Activated naive CD8-positive, alpha-beta T cell (primary cell): Measurements from ENCODE around the gene KRT34.
"Not testable (repeated sequence)": the region's sequence is repeated elsewhere in the genome, so short reads cannot be mapped to it uniquely, and the experiment has no call there.

Experiments
- H3K27ac Mint-ChIP-seq: one replicate; pipeline ENCODE4 v1.8.0; 2021; ENCODE audit warnings: mixed read lengths
- H3K27me3 Mint-ChIP-seq: one replicate; pipeline ENCODE4 v1.8.0; 2021; ENCODE audit warnings: mixed read lengths
- H3K36me3 Mint-ChIP-seq: one replicate; pipeline ENCODE4 v1.8.0; 2021; ENCODE audit warnings: mixed read lengths
- H3K4me1 Mint-ChIP-seq: one replicate; pipeline ENCODE4 v1.8.0; 2021; ENCODE audit warnings: low read depth, mixed read lengths
- H3K4me3 Mint-ChIP-seq: one replicate; pipeline ENCODE4 v1.8.0; 2021; ENCODE audit warnings: mild to moderate bottlenecking, mixed read lengths
- H3K9me3 Mint-ChIP-seq: one replicate; pipeline ENCODE4 v1.8.0; 2021; ENCODE audit warnings: low read depth, mixed read lengths

KRT34 gene

DNA sequence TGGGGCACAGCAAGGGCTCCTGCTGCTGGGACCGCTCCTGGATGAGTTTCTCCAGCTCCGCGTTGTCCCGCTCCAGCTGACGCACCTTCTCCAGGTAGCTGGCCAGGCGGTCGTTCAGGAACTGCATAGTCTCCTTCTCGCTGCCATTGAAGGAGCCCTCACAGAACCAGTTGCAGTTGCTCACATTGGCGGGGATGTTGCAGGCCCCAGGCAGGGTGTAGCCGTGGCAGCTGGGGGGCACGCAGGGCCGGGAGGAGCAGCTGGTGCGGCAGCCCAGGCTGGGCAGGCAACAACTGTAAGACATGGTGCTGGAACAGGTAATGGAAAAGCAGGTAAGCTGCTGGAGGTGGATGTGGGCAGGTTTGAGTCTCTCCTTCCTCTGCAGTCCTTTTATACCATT lies at the start of gene KRT34:
TSS of gene KRT34 (minus strand) at position 364 of the 400 bp plus-strand sequence. CDS start at position 304, 60 bp downstream.
- not testable (repeated sequence) for H3K4me3 Mint-ChIP-seq, H3K27me3 Mint-ChIP-seq, H3K36me3 Mint-ChIP-seq, H3K9me3 Mint-ChIP-seq, H3K27ac Mint-ChIP-seq
- H3K4me1 Mint-ChIP-seq: peaks cover 20% of the 10 kb centered on the region

DNA sequence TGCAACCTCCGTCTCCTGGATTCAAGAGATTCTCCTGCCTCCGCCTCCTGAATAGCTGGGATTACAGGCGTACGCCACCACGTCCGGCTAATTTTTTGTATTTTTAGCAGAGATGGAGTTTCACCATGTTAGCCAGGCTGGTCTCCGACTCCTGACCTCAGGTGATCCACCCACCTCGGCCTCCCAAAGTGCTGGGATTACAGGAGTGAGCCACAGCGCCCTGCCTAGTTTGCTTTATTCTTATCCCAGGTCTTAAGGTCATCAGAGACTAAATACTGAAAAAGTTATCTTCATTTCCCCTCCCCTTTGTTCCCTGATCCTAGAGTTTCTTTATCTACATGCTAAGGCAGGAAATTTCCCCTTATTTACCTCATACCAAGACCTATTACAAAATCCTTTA lies 48.3 kb upstream of the KRT34 start:
- H3K4me3 Mint-ChIP-seq, H3K9me3 Mint-ChIP-seq, H3K4me1 Mint-ChIP-seq, H3K27ac Mint-ChIP-seq, H3K36me3 Mint-ChIP-seq, H3K27me3 Mint-ChIP-seq: not testable (repeated sequence)

DNA sequence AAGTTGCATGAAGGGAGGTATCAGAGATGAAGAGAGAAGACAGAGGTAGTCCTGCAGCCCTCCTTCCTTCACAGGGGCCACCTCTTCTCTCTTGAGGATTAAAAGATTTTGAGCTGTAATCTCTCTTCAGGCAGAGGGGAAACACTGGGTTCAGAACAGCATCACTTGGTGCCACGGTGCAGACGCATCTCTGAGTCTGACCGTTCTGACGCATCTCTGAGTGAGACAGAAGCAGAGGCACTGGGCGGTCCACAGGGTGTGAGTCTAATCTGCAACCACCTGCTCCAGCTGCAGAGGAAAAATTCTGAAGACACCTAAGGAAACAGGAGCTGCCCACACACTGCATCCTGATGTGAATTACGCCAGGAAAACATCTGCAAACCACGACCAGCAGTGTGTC lies 47.6 kb upstream of the KRT34 start:
- Mint-ChIP-seq H3K4me1 (peaks cover 2% of the 10 kb centered on the region), H3K27ac (no peak overlapping the region), H3K36me3 (no peaks in the 10 kb centered on the region), H3K9me3 (no peaks in the 10 kb centered on the region), H3K4me3 (no peak overlapping the region), H3K27me3 (no peaks in the 10 kb centered on the region)

DNA sequence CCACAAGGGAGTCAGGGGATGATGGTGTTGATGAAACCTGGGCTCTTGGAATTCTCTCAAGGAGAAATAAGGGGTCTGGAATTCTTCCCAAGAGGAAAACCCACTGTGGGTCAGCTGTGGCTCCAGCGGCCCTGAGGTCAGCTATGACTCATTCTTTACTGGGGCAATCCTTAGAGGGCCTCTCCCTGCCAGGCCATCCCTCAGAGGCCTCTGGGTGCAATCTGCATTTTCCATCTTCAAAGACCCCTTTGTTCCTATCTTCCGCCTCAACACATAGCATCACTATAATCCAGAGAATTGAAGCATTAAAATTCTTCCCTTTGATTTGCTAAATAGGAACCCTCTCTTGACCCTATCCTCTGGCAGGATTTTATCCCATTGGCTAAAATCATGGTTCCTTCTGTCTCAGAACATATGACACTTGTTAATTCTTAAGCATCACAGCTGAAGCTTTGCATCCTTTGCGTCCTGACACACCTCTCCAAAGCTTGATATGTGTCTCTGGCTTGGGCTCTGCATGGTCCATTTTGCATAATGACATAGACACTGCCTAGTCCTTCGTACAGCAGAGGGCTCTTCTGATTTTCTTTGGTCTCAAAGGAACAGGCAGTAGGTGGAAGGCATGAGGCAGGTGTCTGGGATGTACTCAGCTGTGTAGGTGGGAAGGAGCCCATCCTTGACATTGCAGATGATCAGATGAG lies 46.6 kb upstream of the KRT34 start:
- Mint-ChIP-seq H3K4me1 (no peaks in the 10 kb centered on the region), H3K9me3 (no peaks in the 10 kb centered on the region), H3K4me3 (no peak overlapping the region), H3K27me3 (no peaks in the 10 kb centered on the region), H3K36me3 (no peaks in the 10 kb centered on the region), H3K27ac (no peak overlapping the region)

DNA sequence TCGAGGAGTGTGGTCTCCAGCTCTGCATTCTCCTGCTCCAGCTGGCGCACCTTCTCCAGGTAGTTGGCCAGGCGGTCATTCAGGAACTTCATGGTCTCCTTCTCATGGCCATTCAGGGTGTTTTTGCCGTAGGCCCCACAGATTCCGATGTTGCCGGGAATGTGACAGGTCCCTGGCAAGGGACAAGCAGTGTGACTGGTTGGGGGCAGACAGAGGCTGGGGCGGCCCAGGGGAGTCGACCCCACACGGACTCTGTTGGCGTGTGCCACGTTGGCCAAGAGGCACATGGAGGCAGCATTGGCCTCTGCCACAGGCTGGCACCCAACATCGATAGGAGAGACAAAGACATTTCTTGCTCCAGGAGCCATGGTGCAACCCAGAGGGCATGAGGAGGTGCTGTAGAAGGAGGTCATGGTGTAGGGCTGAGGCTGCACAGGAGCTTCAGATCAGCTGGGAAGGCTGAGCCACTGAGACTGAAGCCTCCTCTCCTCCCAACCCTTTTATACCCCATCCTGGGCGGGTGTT lies 42.1 kb upstream of the KRT34 start, which contains the start of gene KRT37:
TSS of gene KRT37 (minus strand) at position 475 of the 525 bp plus-strand sequence. CDS start at position 413, 62 bp downstream.
- Mint-ChIP-seq H3K27ac (no peak within 1 kb of the TSS), H3K9me3 (no peaks in the 10 kb centered on the region), H3K4me1 (peaks cover 8% of the 10 kb centered on the region), H3K36me3 (peaks cover 2% of the 10 kb centered on the region), H3K4me3 (no peak within 1 kb of the TSS), H3K27me3 (no peaks in the 10 kb centered on the region)

DNA sequence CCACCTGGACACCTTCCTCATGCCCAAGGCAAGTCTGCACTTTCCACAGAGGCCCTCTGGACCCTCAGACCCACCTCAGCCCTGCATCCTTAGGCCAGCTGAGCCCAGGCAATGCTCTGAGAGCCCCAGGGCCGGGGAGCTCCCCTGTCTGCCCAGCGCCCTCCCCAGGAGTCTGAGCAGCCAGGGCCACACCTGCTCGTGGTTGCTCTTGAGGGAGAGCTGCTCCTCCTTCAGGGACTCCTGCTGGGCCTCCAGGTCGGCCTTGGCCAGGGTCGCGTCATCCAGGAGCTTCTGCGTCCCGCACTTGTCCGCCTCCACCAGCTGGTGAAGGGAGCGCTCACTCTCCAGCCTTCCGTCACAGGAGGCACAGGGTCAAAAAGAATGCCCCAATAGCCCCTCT lies 40.5 kb upstream of the KRT34 start:
- not testable (repeated sequence) for H3K27me3 Mint-ChIP-seq, H3K4me1 Mint-ChIP-seq, H3K27ac Mint-ChIP-seq, H3K4me3 Mint-ChIP-seq, H3K36me3 Mint-ChIP-seq, H3K9me3 Mint-ChIP-seq

DNA sequence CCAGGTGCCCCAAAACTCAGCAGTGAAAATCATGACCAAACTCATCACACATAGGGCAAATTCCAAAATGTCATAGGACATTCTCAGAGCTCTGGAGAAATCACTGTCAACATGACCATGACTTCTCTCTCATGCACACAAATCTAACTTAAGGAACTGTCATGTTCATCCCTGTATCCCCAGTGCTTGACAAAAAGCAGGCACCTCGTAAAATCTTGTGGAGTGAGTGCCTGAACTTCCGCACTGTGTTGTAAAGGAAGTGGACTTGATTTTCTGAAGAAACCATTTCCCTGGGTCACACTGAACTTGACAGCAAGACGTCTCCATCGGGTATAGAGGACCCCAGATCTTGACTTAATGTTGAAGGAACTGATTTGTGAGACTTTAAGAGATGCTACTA lies 39.5 kb upstream of the KRT34 start:
- Mint-ChIP-seq H3K9me3 (no peaks in the 10 kb centered on the region), H3K27me3 (no peaks in the 10 kb centered on the region), H3K36me3 (peaks cover 2% of the 10 kb centered on the region), H3K4me3 (no peak overlapping the region), H3K27ac (no peak overlapping the region), H3K4me1 (peaks cover 8% of the 10 kb centered on the region)

DNA sequence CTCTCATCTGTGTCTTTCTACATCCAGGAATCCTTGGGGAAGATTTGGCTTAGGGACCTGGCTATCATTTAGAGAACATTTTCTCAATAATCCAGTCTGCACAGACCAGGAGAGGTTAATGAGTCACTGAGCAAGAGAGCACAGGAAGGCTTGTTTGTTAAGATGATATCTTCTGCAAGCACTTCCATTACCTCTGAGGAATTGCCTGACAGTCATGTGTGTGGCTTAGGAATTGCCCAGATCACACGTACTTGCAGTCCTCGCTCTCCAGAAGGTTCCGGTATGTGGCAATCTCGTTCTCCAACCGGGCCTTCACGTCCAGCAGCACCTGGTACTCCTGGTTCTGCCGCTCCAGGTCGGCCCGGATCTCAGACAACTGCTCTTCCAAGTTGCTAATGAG lies 39.0 kb upstream of the KRT34 start:
- Mint-ChIP-seq H3K4me3 (no peak overlapping the region), H3K27ac (no peak overlapping the region), H3K4me1 (peaks cover 8% of the 10 kb centered on the region), H3K27me3 (no peaks in the 10 kb centered on the region), H3K36me3 (peaks cover 2% of the 10 kb centered on the region), H3K9me3 (no peaks in the 10 kb centered on the region)

DNA sequence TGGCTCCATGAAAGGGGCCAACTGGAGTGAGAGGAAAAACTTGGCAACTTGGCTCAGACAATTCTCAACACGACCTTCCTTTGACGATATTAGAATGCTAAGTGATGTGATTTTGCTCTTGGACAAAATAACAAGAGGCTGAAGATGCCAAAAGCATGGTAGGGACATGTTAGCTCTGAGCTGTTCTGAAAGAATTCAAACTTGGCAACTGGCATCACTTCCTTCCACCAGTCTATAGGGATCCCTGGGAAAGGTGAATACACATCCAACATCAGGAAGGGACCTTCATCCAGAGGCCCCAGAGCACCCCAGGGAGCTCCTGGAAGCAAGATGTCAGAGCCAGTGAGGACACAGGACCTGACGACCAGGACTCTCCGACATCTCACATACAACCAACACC lies 38.0 kb upstream of the KRT34 start:
- Mint-ChIP-seq H3K4me1 (peaks cover 8% of the 10 kb centered on the region), H3K9me3 (no peaks in the 10 kb centered on the region), H3K4me3 (no peak overlapping the region), H3K27me3 (no peaks in the 10 kb centered on the region), H3K36me3 (peaks cover 2% of the 10 kb centered on the region), H3K27ac (no peak overlapping the region)

DNA sequence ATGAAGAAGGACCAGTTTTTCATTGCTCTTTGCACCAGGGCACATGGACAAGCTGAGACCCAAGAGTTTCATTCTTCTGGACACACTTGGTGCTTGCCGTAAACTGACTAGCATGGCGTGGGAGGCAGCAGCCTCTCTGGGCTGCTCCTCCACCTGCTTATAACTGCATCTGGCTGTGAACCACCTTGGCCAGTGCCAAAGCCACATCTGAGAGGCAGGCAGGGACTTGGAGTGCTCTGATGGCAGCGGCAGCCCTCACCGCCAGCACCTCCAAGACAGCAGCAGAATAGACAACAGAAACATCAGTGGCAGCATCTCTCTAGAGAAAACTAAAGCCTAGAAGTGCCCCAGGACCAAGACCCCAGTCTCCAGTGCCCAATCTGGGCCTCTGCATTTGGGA lies 37.6 kb upstream of the KRT34 start:
- Mint-ChIP-seq H3K9me3 (no peaks in the 10 kb centered on the region), H3K4me3 (no peak overlapping the region), H3K36me3 (peaks cover 2% of the 10 kb centered on the region), H3K27me3 (no peaks in the 10 kb centered on the region), H3K27ac (no peak overlapping the region), H3K4me1 (peaks cover 8% of the 10 kb centered on the region)

DNA sequence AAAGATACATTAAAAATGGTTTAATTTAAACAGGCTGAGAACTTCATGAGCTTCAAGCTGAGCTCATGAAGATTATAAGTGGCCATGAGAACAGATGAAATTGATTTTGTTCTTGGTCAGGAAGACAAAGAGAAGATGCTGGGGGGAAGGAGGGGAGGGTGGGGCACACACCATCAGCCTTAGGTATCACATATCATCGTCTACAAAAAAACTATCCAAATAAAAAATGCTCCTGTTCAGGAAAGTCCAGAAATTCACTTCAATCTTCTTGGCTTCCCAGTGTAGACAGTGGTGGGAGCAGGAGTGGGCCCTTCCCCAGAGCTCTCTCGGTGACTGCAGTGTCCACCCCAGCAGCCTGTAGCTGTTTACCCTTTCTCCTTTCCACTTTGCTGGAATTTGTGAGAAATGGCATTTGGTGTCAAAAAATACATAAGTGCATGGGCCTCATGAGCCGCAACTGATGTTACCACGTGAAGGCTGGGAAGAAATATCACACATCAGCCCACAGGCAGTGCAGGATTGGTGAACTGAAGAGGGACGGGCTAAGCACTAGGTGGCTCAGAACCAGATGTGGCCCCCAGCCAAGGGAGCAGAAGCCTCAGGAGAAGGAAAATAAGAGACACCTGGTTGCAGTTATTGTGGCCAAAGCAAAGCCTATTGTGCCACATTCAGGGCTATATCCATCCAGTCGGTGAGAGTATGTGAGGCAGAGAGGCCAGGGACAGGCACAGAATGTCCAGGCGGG lies 36.2 kb upstream of the KRT34 start:
- H3K36me3 Mint-ChIP-seq: no peaks in the 10 kb centered on the region
- H3K4me3 Mint-ChIP-seq: no peak overlapping the region
- peaks cover 8% of the 10 kb centered on the region for H3K4me1 Mint-ChIP-seq

DNA sequence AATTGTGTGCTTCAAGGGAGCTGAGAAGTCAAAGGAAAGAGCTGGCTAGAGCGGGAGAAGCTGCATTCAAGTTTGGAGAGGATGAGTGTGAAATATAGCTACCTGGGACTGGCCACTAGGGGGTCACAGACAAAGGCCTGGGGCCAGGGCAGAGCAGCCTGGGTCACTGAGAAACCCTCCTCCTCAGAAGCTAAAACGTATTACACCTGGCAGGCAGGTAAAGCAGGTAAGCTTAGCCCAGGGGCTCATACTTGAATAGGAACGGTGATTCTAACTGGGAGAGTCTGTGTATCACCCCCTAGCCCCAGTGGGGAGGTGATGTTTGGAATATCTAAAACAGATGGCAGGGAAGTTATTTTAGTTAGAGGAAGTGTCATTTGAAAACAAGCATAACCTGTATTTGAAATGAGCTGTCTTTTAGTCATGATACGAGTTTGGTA lies 35.5 kb upstream of the KRT34 start:
- Mint-ChIP-seq H3K4me3 (no peak overlapping the region), H3K27me3 (no peaks in the 10 kb centered on the region), H3K27ac (no peak overlapping the region), H3K36me3 (no peaks in the 10 kb centered on the region), H3K4me1 (peaks cover 8% of the 10 kb centered on the region), H3K9me3 (no peaks in the 10 kb centered on the region)

More for the DNA sequence above, 36.2 kb upstream of the KRT34 start:
- no peaks in the 10 kb centered on the region for H3K9me3 Mint-ChIP-seq
- no peak overlapping the region for H3K27ac Mint-ChIP-seq
- H3K27me3 Mint-ChIP-seq: no peaks in the 10 kb centered on the region

DNA sequence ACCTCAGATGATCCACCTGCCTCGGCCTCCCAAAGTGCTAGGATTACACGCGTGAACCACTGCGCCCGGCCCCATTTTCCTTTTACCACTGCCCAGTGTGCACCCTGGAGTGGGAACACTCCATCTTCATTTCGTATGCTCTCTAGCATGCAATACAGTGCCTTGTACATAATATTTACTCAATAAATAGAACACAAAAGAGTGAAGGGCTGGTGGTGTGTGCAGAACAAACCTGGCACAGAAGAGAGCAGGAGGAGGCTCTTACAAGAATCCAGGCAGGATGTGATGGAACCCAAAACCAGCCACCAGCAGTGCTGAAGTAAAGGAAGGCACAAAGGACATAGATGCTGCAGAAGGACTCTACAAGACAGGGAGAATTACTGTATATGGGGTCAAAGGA lies 35.0 kb upstream of the KRT34 start:
- no peak overlapping the region for H3K27ac Mint-ChIP-seq
- no peaks in the 10 kb centered on the region for H3K36me3 Mint-ChIP-seq
- H3K9me3 Mint-ChIP-seq: no peaks in the 10 kb centered on the region
- no peak overlapping the region for H3K4me3 Mint-ChIP-seq
- H3K27me3 Mint-ChIP-seq: no peaks in the 10 kb centered on the region
- peaks cover 8% of the 10 kb centered on the region for H3K4me1 Mint-ChIP-seq

DNA sequence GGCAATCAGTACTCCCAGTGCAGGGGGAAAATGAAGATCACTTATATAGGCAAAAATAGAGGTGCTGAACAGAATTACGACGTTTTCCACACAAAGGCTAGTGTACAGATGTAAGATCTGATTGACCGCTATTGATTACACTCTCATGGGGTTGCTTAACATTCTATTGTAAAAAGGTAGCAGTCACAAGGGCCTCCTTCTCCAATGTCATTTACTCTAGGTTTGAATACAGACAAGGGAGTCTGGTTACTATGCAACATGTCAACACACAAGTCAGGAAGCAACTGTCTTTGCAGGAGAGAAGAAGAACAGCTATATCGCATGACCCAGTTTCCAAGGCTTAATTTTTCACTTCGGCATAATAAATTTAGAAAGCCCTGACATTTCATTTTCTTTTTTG lies 34.4 kb upstream of the KRT34 start:
- Mint-ChIP-seq H3K4me3 (no peak overlapping the region), H3K27me3 (no peaks in the 10 kb centered on the region), H3K36me3 (no peaks in the 10 kb centered on the region), H3K9me3 (no peaks in the 10 kb centered on the region), H3K4me1 (peaks cover 8% of the 10 kb centered on the region), H3K27ac (no peak overlapping the region)

DNA sequence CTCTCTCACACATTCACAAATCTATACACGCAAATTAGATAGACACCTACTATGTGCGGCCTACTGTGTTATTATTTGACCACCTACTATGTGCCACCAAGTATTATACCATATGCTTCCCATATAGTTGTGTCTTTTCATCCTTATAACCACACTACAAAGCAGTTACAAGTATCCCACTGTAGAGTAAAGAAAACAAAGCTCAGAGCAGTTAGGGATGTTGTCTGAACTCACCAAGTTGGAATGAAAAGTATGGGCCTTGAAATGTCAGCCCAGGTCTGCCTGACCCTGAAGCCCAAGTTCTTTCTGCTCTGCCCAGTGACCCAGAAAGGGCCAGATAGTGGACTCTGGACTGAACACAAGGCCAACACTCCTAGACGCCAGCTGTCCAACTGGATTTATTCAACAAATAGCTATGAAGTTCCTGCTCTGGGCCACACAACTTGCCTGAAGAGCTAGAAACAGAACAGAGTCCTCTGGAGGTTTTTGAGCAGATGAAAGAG lies 33.8 kb upstream of the KRT34 start:
- no peaks in the 10 kb centered on the region for H3K27me3 Mint-ChIP-seq
- H3K27ac Mint-ChIP-seq: no peak overlapping the region
- H3K4me3 Mint-ChIP-seq: no peak overlapping the region
- H3K36me3 Mint-ChIP-seq: no peaks in the 10 kb centered on the region
- H3K4me1 Mint-ChIP-seq: peaks cover 8% of the 10 kb centered on the region
- H3K9me3 Mint-ChIP-seq: no peaks in the 10 kb centered on the region
